Stomach (tissue), 9 donors: ENCODE data around the gene KLK14. TPM values are rescaled to one million over a fixed set of nuclear protein-coding genes. Genes with fewer than 3 reads are reported as not detected.

Experiments used
- DNase-seq, 2 donors: peaks; one replicate each; pipeline versions ENCODE4 v3.0.0 to v3.0.0-alpha.2; 2013 to 2019
- H3K27ac ChIP-seq, 5 donors: fragments of 200-600 bp in 4 of 5; sonication (generic) in 4 of 5; one replicate each; pipeline ENCODE4 v1.5.1; 2013 to 2019; ENCODE audit warnings: mild to moderate bottlenecking in 1 of 5, moderate library complexity in 1 of 5
- H3K27me3 ChIP-seq, 3 donors: fragments of 200-600 bp; sonication (generic); one replicate each; pipeline ENCODE4 v1.5.1; 2017 to 2019; ENCODE audit warnings: mixed run types in 1 of 3
- H3K36me3 ChIP-seq, 4 donors: fragments of 200-600 bp; sonication (generic); 1 replicate in 3 of 4; 2 replicates in 1 of 4; pipeline ENCODE4 v1.5.1; 2016 to 2019
- H3K4me1 ChIP-seq, 4 donors: fragments of 200-600 bp; sonication (generic); one replicate each; pipeline ENCODE4 v1.5.1; 2016 to 2019
- H3K4me3 ChIP-seq, 4 donors: fragments of 200-600 bp; sonication (generic) in 3 of 4; one replicate each; pipeline ENCODE4 v1.5.1; 2016 to 2019; ENCODE audit warnings: mild to moderate bottlenecking in 1 of 4
- H3K9me3 ChIP-seq, 4 donors: fragments of 200-600 bp; sonication (generic); one replicate each; pipeline ENCODE4 v1.5.1; 2016 to 2019
- EP300 ChIP-seq: sonication (generic); formaldehyde crosslinking; IDR thresholded peaks from one replicate; pipeline ENCODE4 v1.6.1; 2017; ENCODE audit warnings: antibody characterized with exemption
- POLR2A ChIP-seq, 4 donors: fragments of 450-650 bp; IDR thresholded peaks; one replicate each; pipeline ENCODE4 v1.6.1; 2016; ENCODE audit warnings: antibody characterized with exemption in 4 of 4, control low read depth in 2 of 4, mild to moderate bottlenecking in 1 of 4, moderate library complexity in 1 of 4
- POLR2AphosphoS5 ChIP-seq, 3 donors: sonication (generic); formaldehyde crosslinking; IDR thresholded peaks; one replicate each; pipeline ENCODE4 v1.6.1; 2016; ENCODE audit warnings: antibody characterized with exemption in 3 of 3
- WGBS, 5 donors: extraction: QIAGEN DNeasy Blood & Tissue Kit in 3 of 5; methylation state at CpG; one replicate each; pipeline versions ENCODE4 v1.1.5 to v1.1.7; 2013 to 2018; 5-methylcytosine and 5-hydroxymethylcytosine counted together
- intact Hi-C: fragments of 100-400 bp; cut with DNase I; formaldehyde crosslinking; loops from one replicate; pipeline ENCODE4 v1.15.1; 2023; ENCODE audit warnings: low total_unique reads
- polyA plus RNA-seq, 3 donors: library from polyadenylated mRNA; stranded (reverse); fragments of 200-250 nt; gene quantifications; one replicate each; pipeline ENCODE4 v1.2.3, GENCODE V29; 2013
- total RNA-seq, 5 donors: library from RNA; depleted of rRNA; stranded (reverse); fragments of >200 nt; gene quantifications; one replicate each; pipeline versions ENCODE4 v1.1.0 to v1.2.3, GENCODE V29; 2014 to 2016
- TF ChIP-seq, protein P1 (sequence below), 7 experiments: fragments of 450-650 bp in 4 of 7; fragments of 200-600 bp in 3 of 7; sonication (generic) in 3 of 7; IDR thresholded peaks; one replicate each; pipeline ENCODE4 v1.5.1; 2016 to 2019; ENCODE audit warnings: antibody characterized with exemption in 7 of 7, control low read depth in 2 of 7, mild to moderate bottlenecking in 1 of 7
- donor health status: healthy with polysubstance abuse.
- donor health status: Bipolar disorder and iron deficiency.
- donor health status: healthy.

Gene KLK14
- total and polyA plus RNA-seq, 8 donors = 0.31 to 0.35 TPM; not detected in 6

DNA sequence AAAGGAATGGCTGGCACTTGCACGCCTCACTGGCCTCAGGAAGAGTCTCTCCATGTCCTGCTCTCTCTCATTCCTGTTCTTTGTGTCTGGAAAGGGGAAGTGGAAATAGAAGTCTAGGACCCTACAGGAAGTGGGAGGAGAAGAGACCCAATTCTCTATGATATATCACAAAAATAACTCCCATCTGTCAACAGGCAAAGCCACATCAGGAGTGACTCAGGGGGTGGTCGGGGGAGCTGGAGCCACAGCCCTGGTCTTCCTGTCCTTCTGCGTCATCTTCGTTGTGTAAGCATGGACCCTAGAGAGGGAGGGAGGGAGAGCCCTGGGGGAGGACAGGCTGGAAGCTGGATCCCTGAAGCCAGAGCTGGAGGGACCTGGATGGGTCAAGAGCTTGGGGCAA lies 45.1 kb upstream of the KLK14 start:
- peak overlapping the region in 2 of 5 donors; percentile 25 to 81 for H3K27ac ChIP-seq
- peak overlapping the region in 1 of 4 donors; percentile 11 for H3K4me3 ChIP-seq

DNA sequence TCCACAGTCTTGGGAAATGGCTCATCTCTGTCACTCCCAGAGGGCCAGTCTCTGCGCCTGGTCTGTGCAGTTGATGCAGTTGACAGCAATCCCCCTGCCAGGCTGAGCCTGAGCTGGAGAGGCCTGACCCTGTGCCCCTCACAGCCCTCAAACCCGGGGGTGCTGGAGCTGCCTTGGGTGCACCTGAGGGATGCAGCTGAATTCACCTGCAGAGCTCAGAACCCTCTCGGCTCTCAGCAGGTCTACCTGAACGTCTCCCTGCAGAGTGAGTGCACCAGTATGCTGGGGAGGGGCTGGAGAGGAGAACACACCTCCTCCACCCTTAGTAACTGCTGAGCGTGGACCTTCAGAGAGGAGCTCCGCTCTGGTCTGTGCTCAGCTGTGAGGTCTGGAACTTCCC lies 44.3 kb upstream of the KLK14 start:
- Histone ChIP-seq H3K4me1 (peaks cover 4 to 20% (median 9%) of the 10 kb centered on the region in 4 donors), H3K27ac (peak overlapping the region in 2 of 5 donors; percentile 74 to 81), H3K36me3 (no peaks in the 10 kb centered on the region), H3K27me3 (peaks cover 0 to 38% (median 0%) of the 10 kb centered on the region in 3 donors), H3K4me3 (peak overlapping the region in 2 of 4 donors; percentile 33 to 37), H3K9me3 (no peaks in the 10 kb centered on the region)
- DNase-seq = no peak
- WGBS, 5 donors = 55 to 79% (median 66%) methylated on average over 5 to 6 of the region's 6 CpGs
- intact Hi-C loops = no loop called here
- TF ChIP-seq, protein P1, sequence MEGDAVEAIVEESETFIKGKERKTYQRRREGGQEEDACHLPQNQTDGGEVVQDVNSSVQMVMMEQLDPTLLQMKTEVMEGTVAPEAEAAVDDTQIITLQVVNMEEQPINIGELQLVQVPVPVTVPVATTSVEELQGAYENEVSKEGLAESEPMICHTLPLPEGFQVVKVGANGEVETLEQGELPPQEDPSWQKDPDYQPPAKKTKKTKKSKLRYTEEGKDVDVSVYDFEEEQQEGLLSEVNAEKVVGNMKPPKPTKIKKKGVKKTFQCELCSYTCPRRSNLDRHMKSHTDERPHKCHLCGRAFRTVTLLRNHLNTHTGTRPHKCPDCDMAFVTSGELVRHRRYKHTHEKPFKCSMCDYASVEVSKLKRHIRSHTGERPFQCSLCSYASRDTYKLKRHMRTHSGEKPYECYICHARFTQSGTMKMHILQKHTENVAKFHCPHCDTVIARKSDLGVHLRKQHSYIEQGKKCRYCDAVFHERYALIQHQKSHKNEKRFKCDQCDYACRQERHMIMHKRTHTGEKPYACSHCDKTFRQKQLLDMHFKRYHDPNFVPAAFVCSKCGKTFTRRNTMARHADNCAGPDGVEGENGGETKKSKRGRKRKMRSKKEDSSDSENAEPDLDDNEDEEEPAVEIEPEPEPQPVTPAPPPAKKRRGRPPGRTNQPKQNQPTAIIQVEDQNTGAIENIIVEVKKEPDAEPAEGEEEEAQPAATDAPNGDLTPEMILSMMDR (IDR thresholded peaks at IDR 0.05) = no peak
- TF ChIP-seq POLR2A (IDR thresholded peaks at IDR 0.05) (no peak), POLR2AphosphoS5 (IDR thresholded peaks at IDR 0.05) (no peak), EP300 (no peak)

More for the DNA sequence above, 45.1 kb upstream of the KLK14 start:
- Histone ChIP-seq H3K36me3 (no peaks in the 10 kb centered on the region), H3K9me3 (no peaks in the 10 kb centered on the region), H3K27me3 (peaks cover 0 to 36% (median 0%) of the 10 kb centered on the region in 3 donors), H3K4me1 (peaks cover 6 to 27% (median 12%) of the 10 kb centered on the region in 4 donors)
- no peak for TF ChIP-seq EP300
- peak in 2 of 3 donors; percentile 9 to 22 for TF ChIP-seq POLR2AphosphoS5 (IDR thresholded peaks at IDR 0.05)
- intact Hi-C loops = no loop called here
- 52 to 78% (median 69%) methylated on average over 4 of the region's 4 CpGs for WGBS, 5 donors
- DNase-seq = peak in 1 of 2 donors; percentile 27

DNA sequence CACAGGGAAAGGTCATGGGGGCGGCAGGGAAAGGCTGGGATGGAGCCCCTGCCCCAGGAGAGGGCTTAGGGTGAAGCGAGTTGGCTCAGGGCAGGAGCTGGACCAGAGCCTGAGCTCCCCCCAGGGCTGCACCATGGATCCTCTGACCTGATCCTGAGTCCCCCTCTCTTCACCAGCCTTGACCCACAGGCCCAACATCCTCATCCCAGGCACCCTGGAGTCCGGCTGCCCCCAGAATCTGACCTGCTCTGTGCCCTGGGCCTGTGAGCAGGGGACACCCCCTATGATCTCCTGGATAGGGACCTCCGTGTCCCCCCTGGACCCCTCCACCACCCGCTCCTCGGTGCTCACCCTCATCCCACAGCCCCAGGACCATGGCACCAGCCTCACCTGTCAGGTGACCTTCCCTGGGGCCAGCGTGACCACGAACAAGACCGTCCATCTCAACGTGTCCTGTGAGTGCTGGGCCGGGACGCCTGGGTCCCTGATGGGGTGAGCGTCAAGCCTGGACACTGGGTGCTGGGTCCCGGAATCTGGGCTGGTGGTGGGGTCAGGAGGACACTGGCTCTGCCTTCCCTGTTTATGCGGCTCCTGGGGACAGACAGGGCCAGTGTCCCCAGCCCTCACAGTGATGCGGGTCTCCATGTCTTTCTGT lies 42.9 kb upstream of the KLK14 start:
- no peaks in the 10 kb centered on the region for H3K36me3 ChIP-seq
- no peak for DNase-seq
- no peaks in the 10 kb centered on the region for H3K9me3 ChIP-seq
- peak overlapping the region in 3 of 4 donors; percentile 7 to 37 (median 27) for H3K4me3 ChIP-seq
- no peak for TF ChIP-seq EP300
- TF ChIP-seq, protein P1 (IDR thresholded peaks at IDR 0.05) = no peak
- no peak for TF ChIP-seq POLR2A (IDR thresholded peaks at IDR 0.05)
- TF ChIP-seq POLR2AphosphoS5 (IDR thresholded peaks at IDR 0.05) = no peak
- peaks cover 0 to 11% (median 4%) of the 10 kb centered on the region in 4 donors for H3K4me1 ChIP-seq
- 86 to 91% (median 87%) methylated on average over 6 to 16 of the region's 16 CpGs for WGBS, 5 donors
- peak overlapping the region in 4 of 5 donors; percentile 13 to 81 (median 62) for H3K27ac ChIP-seq
- peaks cover 0 to 38% (median 0%) of the 10 kb centered on the region in 3 donors for H3K27me3 ChIP-seq
- intact Hi-C loops = no loop called here

DNA sequence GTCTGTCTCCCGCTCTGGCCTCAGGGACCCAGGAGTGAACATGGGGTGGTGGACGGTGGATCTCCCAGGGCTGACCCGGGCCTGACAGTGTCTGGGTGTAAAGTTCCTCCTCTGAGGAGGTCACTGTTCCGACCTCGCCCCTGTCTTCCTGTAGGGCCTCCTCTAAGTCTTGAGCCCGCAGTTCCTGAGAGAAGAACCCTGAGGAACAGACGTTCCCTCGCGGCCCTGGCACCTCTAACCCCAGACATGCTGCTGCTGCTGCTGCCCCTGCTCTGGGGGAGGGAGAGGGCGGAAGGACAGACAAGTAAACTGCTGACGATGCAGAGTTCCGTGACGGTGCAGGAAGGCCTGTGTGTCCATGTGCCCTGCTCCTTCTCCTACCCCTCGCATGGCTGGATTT lies 42.0 kb upstream of the KLK14 start, which contains the start of gene SIGLEC9:
TSS of gene SIGLEC9 (plus strand) at position 178 of the 400 bp plus-strand sequence. CDS start at position 247, 69 bp downstream.
- Histone ChIP-seq H3K36me3 (no peaks in the 10 kb centered on the region), H3K9me3 (no peaks in the 10 kb centered on the region), H3K27me3 (peaks cover 0 to 38% (median 0%) of the 10 kb centered on the region in 3 donors), H3K27ac (peak within 1 kb of the TSS in 4 of 5 donors; percentile 13 to 81 (median 68)), H3K4me1 (peaks cover 0 to 11% (median 4%) of the 10 kb centered on the region in 4 donors), H3K4me3 (peak within 1 kb of the TSS in 3 of 4 donors; percentile 7 to 37 (median 27))
- DNase-seq = peak in 1 of 2 donors; percentile 32
- TF ChIP-seq POLR2AphosphoS5 (IDR thresholded peaks at IDR 0.05) (no peak), EP300 (no peak), POLR2A (IDR thresholded peaks at IDR 0.05) (no peak)
- TF ChIP-seq, protein P1 (IDR thresholded peaks at IDR 0.05) = no peak
- intact Hi-C loops = no loop called here
- 59 to 73% (median 65%) methylated on average over 11 to 14 of the region's 14 CpGs for WGBS, 5 donors
